WTC11 (cell line): Measurements from ENCODE around the gene MCRIP2.

Experiments used
- CBFB ChIP-seq: sonication (generic); formaldehyde crosslinking; IDR thresholded peaks from 2 replicates; pipeline ENCODE4 v1.8.1; 2022; ENCODE audit warnings: mild to moderate bottlenecking, low read depth, missing genetic modification reagents
- SMAD3 ChIP-seq: sonication (generic); formaldehyde crosslinking; IDR thresholded peaks from 2 replicates; pipeline ENCODE4 v1.8.0; 2022; ENCODE audit warnings: missing genetic modification reagents, mild to moderate bottlenecking, borderline replicate concordance
- TF ChIP-seq, protein P1 (sequence below): fragments of 200-600 bp; IDR thresholded peaks from 2 replicates; pipeline ENCODE4 v1.8.0; 2022; ENCODE audit warnings: antibody characterized with exemption
- TF ChIP-seq, protein P2 (sequence below): sonication (generic); formaldehyde crosslinking; IDR thresholded peaks from 2 replicates; pipeline ENCODE4 v1.8.0; 2022; ENCODE audit warnings: mild to moderate bottlenecking, missing genetic modification reagents
- TF ChIP-seq, protein P3 (sequence below): sonication (generic); formaldehyde crosslinking; IDR thresholded peaks from 2 replicates; pipeline ENCODE4 v1.8.0; 2023; ENCODE audit warnings: missing genetic modification reagents
- TF ChIP-seq, protein P4 (sequence below): sonication (generic); formaldehyde crosslinking; IDR thresholded peaks from 2 replicates; pipeline ENCODE4 v1.8.1; 2023; ENCODE audit warnings: mild to moderate bottlenecking, missing genetic modification reagents

DNA sequence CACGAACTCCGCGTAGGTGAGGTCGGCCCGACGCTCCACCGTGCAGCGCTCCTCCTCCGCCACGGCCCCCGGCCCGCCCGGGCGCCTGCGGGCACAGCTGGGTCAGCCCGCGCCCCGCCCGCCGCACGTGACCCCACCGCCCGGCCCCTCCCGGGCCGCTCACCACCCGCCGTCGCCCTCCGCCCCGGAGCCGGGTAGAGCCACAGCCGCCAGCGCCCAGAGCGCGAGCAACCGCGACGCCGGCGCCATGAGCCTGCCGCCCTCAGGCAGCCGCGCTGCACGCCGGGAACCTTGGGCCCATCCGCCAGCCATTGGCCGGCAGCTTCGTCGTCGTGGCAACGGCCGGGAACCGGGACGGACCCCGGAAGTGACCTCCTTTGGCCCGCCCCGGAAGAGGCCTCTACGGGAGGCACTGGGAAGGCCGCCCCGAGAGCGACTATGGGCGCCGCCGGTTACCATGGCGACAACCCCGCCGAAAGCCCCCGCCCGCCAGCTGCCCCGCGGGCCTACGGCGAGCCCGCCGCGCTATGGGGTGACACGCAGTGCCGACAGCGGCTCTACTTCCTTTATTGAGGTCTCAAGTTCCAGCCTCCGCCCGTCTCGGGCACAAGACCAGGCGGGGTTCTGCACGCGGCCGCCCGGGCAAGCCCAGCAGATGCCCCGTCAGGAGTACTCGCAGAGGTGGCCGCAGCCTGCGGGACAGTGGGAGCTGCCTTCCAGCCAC is 42.6 kb downstream of the MCRIP2 start, which contains the start of gene JMJD8:
- TF ChIP-seq, protein P1, sequence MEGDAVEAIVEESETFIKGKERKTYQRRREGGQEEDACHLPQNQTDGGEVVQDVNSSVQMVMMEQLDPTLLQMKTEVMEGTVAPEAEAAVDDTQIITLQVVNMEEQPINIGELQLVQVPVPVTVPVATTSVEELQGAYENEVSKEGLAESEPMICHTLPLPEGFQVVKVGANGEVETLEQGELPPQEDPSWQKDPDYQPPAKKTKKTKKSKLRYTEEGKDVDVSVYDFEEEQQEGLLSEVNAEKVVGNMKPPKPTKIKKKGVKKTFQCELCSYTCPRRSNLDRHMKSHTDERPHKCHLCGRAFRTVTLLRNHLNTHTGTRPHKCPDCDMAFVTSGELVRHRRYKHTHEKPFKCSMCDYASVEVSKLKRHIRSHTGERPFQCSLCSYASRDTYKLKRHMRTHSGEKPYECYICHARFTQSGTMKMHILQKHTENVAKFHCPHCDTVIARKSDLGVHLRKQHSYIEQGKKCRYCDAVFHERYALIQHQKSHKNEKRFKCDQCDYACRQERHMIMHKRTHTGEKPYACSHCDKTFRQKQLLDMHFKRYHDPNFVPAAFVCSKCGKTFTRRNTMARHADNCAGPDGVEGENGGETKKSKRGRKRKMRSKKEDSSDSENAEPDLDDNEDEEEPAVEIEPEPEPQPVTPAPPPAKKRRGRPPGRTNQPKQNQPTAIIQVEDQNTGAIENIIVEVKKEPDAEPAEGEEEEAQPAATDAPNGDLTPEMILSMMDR: no peak
- TF ChIP-seq, protein P2, sequence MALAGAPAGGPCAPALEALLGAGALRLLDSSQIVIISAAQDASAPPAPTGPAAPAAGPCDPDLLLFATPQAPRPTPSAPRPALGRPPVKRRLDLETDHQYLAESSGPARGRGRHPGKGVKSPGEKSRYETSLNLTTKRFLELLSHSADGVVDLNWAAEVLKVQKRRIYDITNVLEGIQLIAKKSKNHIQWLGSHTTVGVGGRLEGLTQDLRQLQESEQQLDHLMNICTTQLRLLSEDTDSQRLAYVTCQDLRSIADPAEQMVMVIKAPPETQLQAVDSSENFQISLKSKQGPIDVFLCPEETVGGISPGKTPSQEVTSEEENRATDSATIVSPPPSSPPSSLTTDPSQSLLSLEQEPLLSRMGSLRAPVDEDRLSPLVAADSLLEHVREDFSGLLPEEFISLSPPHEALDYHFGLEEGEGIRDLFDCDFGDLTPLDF (CRISPR knock-in tag): no peak
- TF ChIP-seq, protein P3, sequence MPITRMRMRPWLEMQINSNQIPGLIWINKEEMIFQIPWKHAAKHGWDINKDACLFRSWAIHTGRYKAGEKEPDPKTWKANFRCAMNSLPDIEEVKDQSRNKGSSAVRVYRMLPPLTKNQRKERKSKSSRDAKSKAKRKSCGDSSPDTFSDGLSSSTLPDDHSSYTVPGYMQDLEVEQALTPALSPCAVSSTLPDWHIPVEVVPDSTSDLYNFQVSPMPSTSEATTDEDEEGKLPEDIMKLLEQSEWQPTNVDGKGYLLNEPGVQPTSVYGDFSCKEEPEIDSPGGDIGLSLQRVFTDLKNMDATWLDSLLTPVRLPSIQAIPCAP (CRISPR knock-in tag): no peak
- TF ChIP-seq CBFB (no peak), SMAD3 (CRISPR knock-in tag) (no peak)
- TF ChIP-seq, protein P4, sequence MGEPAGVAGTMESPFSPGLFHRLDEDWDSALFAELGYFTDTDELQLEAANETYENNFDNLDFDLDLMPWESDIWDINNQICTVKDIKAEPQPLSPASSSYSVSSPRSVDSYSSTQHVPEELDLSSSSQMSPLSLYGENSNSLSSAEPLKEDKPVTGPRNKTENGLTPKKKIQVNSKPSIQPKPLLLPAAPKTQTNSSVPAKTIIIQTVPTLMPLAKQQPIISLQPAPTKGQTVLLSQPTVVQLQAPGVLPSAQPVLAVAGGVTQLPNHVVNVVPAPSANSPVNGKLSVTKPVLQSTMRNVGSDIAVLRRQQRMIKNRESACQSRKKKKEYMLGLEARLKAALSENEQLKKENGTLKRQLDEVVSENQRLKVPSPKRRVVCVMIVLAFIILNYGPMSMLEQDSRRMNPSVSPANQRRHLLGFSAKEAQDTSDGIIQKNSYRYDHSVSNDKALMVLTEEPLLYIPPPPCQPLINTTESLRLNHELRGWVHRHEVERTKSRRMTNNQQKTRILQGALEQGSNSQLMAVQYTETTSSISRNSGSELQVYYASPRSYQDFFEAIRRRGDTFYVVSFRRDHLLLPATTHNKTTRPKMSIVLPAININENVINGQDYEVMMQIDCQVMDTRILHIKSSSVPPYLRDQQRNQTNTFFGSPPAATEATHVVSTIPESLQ (CRISPR knock-in tag): no peak
